Astrocyte (in vitro differentiated cells and primary cell): ENCODE data around the gene C3orf20. TPM values are rescaled to one million over a fixed set of nuclear protein-coding genes. Genes with fewer than 3 reads are reported as not detected.

ENCODE experiments used
- DNase-seq: peaks from one replicate; pipeline ENCODE4 v3.0.0-alpha.2; 2010; ENCODE audit warnings: low read depth
- FAIRE-seq: peaks from 2 replicates; lab custom pipeline; 2011; peaks lifted over from hg19 to GRCh38; lab: Jason Lieb, UNC
- H2AFZ ChIP-seq: 2 replicates; pipeline ENCODE4 v1.6.0; 2012; ENCODE audit warnings: low read depth, low read length, inconsistent platforms
- H3K27ac ChIP-seq: 2 replicates; pipeline ENCODE4 v1.5.1; 2011; ENCODE audit warnings: low read depth, low read length, inconsistent platforms
- H3K27me3 ChIP-seq: 2 replicates; pipeline ENCODE4 v1.6.0; 2011; ENCODE audit warnings: low read length, inconsistent platforms; ENCODE audit not compliant: insufficient read depth
- H3K36me3 ChIP-seq: 2 replicates; pipeline ENCODE4 v1.5.1; 2011; ENCODE audit warnings: low read length, inconsistent platforms; ENCODE audit not compliant: insufficient read depth
- H3K4me1 ChIP-seq: 2 replicates; pipeline ENCODE4 v1.5.1; 2011; ENCODE audit warnings: low read length, inconsistent platforms; ENCODE audit not compliant: insufficient read depth
- H3K4me2 ChIP-seq: 2 replicates; pipeline ENCODE4 v1.6.0; 2012; ENCODE audit warnings: low read length, inconsistent platforms
- H3K4me3 ChIP-seq: 2 replicates; pipeline ENCODE4 v1.5.1; 2011; ENCODE audit warnings: low read depth, mild to moderate bottlenecking, low read length, inconsistent platforms; ENCODE audit not compliant: insufficient read depth
- H3K79me2 ChIP-seq: 2 replicates; pipeline ENCODE4 v1.6.0; 2012; ENCODE audit warnings: mild to moderate bottlenecking, low read length, inconsistent platforms; ENCODE audit not compliant: insufficient read depth
- H3K9ac ChIP-seq: 2 replicates; pipeline ENCODE4 v1.6.0; 2012; ENCODE audit warnings: mild to moderate bottlenecking, low read length, inconsistent platforms
- H3K9me3 ChIP-seq: 2 replicates; pipeline ENCODE4 v1.5.1; 2012; ENCODE audit warnings: low read depth, mild to moderate bottlenecking, low read length, inconsistent platforms; ENCODE audit not compliant: insufficient read depth
- H4K20me1 ChIP-seq: 2 replicates; pipeline ENCODE4 v1.6.0; 2012; ENCODE audit warnings: low read length, inconsistent platforms; ENCODE audit not compliant: insufficient read depth
- H3K27ac Mint-ChIP-seq: one replicate; pipeline ENCODE4 v1.8.0; 2021; ENCODE audit warnings: mild to moderate bottlenecking, mixed read lengths; ENCODE audit not compliant: unreplicated experiment
- H3K27me3 Mint-ChIP-seq: one replicate; pipeline ENCODE4 v1.8.0; 2021; ENCODE audit warnings: low read depth, mixed read lengths; ENCODE audit not compliant: unreplicated experiment
- H3K36me3 Mint-ChIP-seq: one replicate; pipeline ENCODE4 v1.8.0; 2021; ENCODE audit warnings: low read depth, mixed read lengths; ENCODE audit not compliant: unreplicated experiment
- H3K4me1 Mint-ChIP-seq: one replicate; pipeline ENCODE4 v1.8.0; 2021; ENCODE audit warnings: low read depth, mixed read lengths; ENCODE audit not compliant: unreplicated experiment
- H3K4me3 Mint-ChIP-seq: one replicate; pipeline ENCODE4 v1.8.0; 2021; ENCODE audit warnings: mild to moderate bottlenecking, moderate library complexity, mixed read lengths; ENCODE audit not compliant: unreplicated experiment
- H3K9me3 Mint-ChIP-seq: one replicate; pipeline ENCODE4 v1.8.0; 2021; ENCODE audit warnings: mild to moderate bottlenecking, mixed read lengths; ENCODE audit not compliant: unreplicated experiment
- EZH2 ChIP-seq: IDR thresholded peaks from 2 replicates; pipeline ENCODE4 v1.6.1; 2012; ENCODE audit warnings: mild to moderate bottlenecking, low read length, inconsistent platforms; ENCODE audit not compliant: insufficient read depth
- total RNA-seq: library from RNA; stranded (reverse); gene quantifications from 2 replicates; pipeline ENCODE4 v1.2.1, GENCODE V29; 2021
- TF ChIP-seq, protein P1 (sequence below): IDR thresholded peaks from 2 replicates; pipeline ENCODE4 v1.5.1; 2011; ENCODE audit warnings: low read depth, mild to moderate bottlenecking, inconsistent platforms, low read length, moderate library complexity; ENCODE audit not compliant: insufficient read depth

C3orf20 gene
- total RNA-seq, 1 donor from 2014 or later, result 0.16 TPM

DNA sequence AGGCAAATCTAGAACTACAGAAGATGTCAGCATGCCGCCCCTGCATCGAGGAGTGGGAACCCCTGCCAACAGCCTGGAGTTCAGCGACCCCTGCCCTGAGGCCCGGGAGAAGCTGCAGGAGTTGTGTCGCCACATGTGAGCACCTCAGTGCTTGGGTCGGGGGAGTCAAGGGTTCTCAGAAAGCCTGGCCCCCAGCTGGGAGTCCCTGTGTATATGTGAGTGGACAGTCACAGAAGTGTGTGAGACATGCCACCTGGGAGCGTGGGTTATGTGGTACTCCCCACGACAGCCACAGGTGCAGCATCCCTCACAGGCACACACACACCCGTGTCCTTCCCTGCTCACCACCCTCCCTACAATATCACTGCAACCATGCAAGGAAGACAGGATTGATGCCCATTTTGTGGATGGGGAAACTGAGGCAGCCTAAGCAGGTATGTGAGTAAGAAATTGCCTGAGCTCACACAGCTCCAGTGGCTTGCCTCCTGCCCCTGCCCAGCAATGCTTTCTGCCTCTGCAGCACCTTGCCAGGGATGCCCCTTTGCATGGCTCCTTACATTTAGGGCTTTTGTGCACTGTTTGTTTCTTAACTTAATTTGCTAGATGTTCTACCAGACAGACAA is 28.3 kb downstream of the C3orf20 start:
- H3K4me1 ChIP-seq, result no peaks in the 10 kb centered on the region
- no peaks in the 10 kb centered on the region for H3K9me3 ChIP-seq
- Mint-ChIP-seq H3K36me3 (peaks cover 18% of the 10 kb centered on the region), H3K4me1 (no peaks in the 10 kb centered on the region), H3K27me3 (peaks cover 31% of the 10 kb centered on the region), H3K4me3 (no peak overlapping the region), H3K9me3 (peaks cover 4% of the 10 kb centered on the region), H3K27ac (no peak overlapping the region)
- H3K27me3 ChIP-seq, result no peaks in the 10 kb centered on the region
- no peaks in the 10 kb centered on the region for H4K20me1 ChIP-seq
- TF ChIP-seq, protein P1, sequence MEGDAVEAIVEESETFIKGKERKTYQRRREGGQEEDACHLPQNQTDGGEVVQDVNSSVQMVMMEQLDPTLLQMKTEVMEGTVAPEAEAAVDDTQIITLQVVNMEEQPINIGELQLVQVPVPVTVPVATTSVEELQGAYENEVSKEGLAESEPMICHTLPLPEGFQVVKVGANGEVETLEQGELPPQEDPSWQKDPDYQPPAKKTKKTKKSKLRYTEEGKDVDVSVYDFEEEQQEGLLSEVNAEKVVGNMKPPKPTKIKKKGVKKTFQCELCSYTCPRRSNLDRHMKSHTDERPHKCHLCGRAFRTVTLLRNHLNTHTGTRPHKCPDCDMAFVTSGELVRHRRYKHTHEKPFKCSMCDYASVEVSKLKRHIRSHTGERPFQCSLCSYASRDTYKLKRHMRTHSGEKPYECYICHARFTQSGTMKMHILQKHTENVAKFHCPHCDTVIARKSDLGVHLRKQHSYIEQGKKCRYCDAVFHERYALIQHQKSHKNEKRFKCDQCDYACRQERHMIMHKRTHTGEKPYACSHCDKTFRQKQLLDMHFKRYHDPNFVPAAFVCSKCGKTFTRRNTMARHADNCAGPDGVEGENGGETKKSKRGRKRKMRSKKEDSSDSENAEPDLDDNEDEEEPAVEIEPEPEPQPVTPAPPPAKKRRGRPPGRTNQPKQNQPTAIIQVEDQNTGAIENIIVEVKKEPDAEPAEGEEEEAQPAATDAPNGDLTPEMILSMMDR, result no peak
- no peak for TF ChIP-seq EZH2
- no peak overlapping the region for H3K4me2 ChIP-seq
- no peaks in the 10 kb centered on the region for H3K79me2 ChIP-seq
- no peak overlapping the region for H3K9ac ChIP-seq
- H3K4me3 ChIP-seq, result no peak overlapping the region
- H2AFZ ChIP-seq, result no peak overlapping the region
- FAIRE-seq, result no peak
- H3K27ac ChIP-seq, result no peak overlapping the region
- no peak for DNase-seq
- no peaks in the 10 kb centered on the region for H3K36me3 ChIP-seq

GRCh38 chr3:14703791-14704190 is 28.9 kb downstream of the C3orf20 start:
- no peak for DNase-seq
- no peaks in the 10 kb centered on the region for H3K27me3 ChIP-seq
- Mint-ChIP-seq H3K36me3 (peaks cover 16% of the 10 kb centered on the region), H3K27ac (no peak overlapping the region), H3K4me3 (no peak overlapping the region), H3K27me3 (peaks cover 31% of the 10 kb centered on the region), H3K9me3 (peaks cover 5% of the 10 kb centered on the region), H3K4me1 (no peaks in the 10 kb centered on the region)
- no peaks in the 10 kb centered on the region for H3K79me2 ChIP-seq
- H3K4me1 ChIP-seq, result no peaks in the 10 kb centered on the region
- TF ChIP-seq EZH2, result no peak
- TF ChIP-seq, protein P1, result no peak
- H3K4me2 ChIP-seq, result no peak overlapping the region
- no peak overlapping the region for H3K9ac ChIP-seq
- H3K4me3 ChIP-seq, result no peak overlapping the region
- no peak for FAIRE-seq
- no peaks in the 10 kb centered on the region for H4K20me1 ChIP-seq
- no peaks in the 10 kb centered on the region for H3K36me3 ChIP-seq
- H3K9me3 ChIP-seq, result no peaks in the 10 kb centered on the region
- H3K27ac ChIP-seq, result no peak overlapping the region
- H2AFZ ChIP-seq, result no peak overlapping the region

GRCh38 chr3:14706096-14706495 is 31.2 kb downstream of the C3orf20 start:
- H3K36me3 Mint-ChIP-seq, result peaks cover 14% of the 10 kb centered on the region
- H4K20me1 ChIP-seq, result no peaks in the 10 kb centered on the region

More at GRCh38 chr3:14706096-14706495, 31.2 kb downstream of the C3orf20 start:
- TF ChIP-seq, protein P1, result no peak
- no peak for TF ChIP-seq EZH2
- DNase-seq (no peak), FAIRE-seq (no peak)
- no peak overlapping the region for H3K4me3 ChIP-seq
- H2AFZ ChIP-seq, result no peak overlapping the region
- H3K27ac ChIP-seq, result no peak overlapping the region
- no peaks in the 10 kb centered on the region for H3K9me3 ChIP-seq
- no peak overlapping the region for H3K4me2 ChIP-seq
- H3K27ac Mint-ChIP-seq, result no peak overlapping the region
- no peaks in the 10 kb centered on the region for H3K27me3 ChIP-seq
- no peaks in the 10 kb centered on the region for H3K79me2 ChIP-seq
- peaks cover 27% of the 10 kb centered on the region for H3K27me3 Mint-ChIP-seq
- H3K4me1 ChIP-seq, result no peaks in the 10 kb centered on the region
- H3K4me3 Mint-ChIP-seq, result no peak overlapping the region
- H3K4me1 Mint-ChIP-seq, result no peaks in the 10 kb centered on the region
- H3K9me3 Mint-ChIP-seq, result peaks cover 5% of the 10 kb centered on the region
- no peak overlapping the region for H3K9ac ChIP-seq
- no peaks in the 10 kb centered on the region for H3K36me3 ChIP-seq
